Measurements from ENCODE around the gene AGMO.

- no peak for TF ChIP-seq YY1 (IDR thresholded peaks at IDR 0.05)
- TF ChIP-seq EGR1 (IDR thresholded peaks at IDR 0.05; ENCODE audit: low read depth in 2 of 2) = no peak
- no peak for TF ChIP-seq CTCF (IDR thresholded peaks at IDR 0.05; ENCODE audit: low read depth, low read length, missing input control)
- no peak for TF ChIP-seq GABPA (IDR thresholded peaks at IDR 0.05 in 1 of 2, conservative IDR thresholded peaks at IDR 0.05 in 1 of 2)
- TF ChIP-seq REST (IDR thresholded peaks at IDR 0.05) = no peak
Measured at GRCh38 chr7:15315678-15316077, 246.1 kb downstream of the AGMO start.

Data from liver (tissue), 3 donors.